ENCODE data around the gene A1BG.
A peak's percentile ranks its signal among the peaks of the same experiment; 100 is the strongest.
"Not testable (repeated sequence)": the region's sequence is repeated elsewhere in the genome, so short reads cannot be mapped to it uniquely, and the experiment has no call there.

The A1BG gene

GRCh38 chr19:58381460-58382212, 28.3 kb upstream of the A1BG start:
- H3K27me3 ChIP-seq (ENCODE audit: control insufficient read depth, insufficient read depth, low read length) = no peaks in the 10 kb centered on the region
- peak overlapping the region; percentile 80 for H3K9ac ChIP-seq (ENCODE audit: low read length)
- H3K4me3 ChIP-seq (ENCODE audit: low read length) = peak overlapping the region; percentile 34
- no peaks in the 10 kb centered on the region for H3K36me3 ChIP-seq (ENCODE audit: control insufficient read depth, insufficient read depth, low read length)
- H3K4me1 ChIP-seq (ENCODE audit: control insufficient read depth, insufficient read depth, low read length) = peaks cover 30% of the 10 kb centered on the region
- H3K9me3 ChIP-seq (ENCODE audit: control insufficient read depth, low read length) = no peaks in the 10 kb centered on the region

GRCh38 chr19:58380662-58381459, 27.6 kb upstream of the A1BG start, which contains the start of gene ZNF837:
Gene ZNF837 (minus strand): TSS chr19:58381030. CDS start chr19:58369332, 11,698 bp downstream.
- Histone ChIP-seq H3K4me3 (ENCODE audit: low read length) (peak within 1 kb of the TSS; percentile 34), H3K9me3 (ENCODE audit: control insufficient read depth, low read length) (no peaks in the 10 kb centered on the region), H3K27me3 (ENCODE audit: control insufficient read depth, insufficient read depth, low read length) (no peaks in the 10 kb centered on the region), H3K4me1 (ENCODE audit: control insufficient read depth, insufficient read depth, low read length) (peaks cover 24% of the 10 kb centered on the region), H3K36me3 (ENCODE audit: control insufficient read depth, insufficient read depth, low read length) (no peaks in the 10 kb centered on the region), H3K9ac (ENCODE audit: low read length) (peak within 1 kb of the TSS; percentile 80)

- Histone ChIP-seq H3K4me1 (ENCODE audit: control insufficient read depth, insufficient read depth, low read length) (peaks cover 17% of the 10 kb centered on the region), H3K9me3 (ENCODE audit: control insufficient read depth, low read length) (no peaks in the 10 kb centered on the region), H3K4me3 (ENCODE audit: low read length) (peak overlapping the region; percentile 34), H3K27me3 (ENCODE audit: control insufficient read depth, insufficient read depth, low read length) (no peaks in the 10 kb centered on the region), H3K36me3 (ENCODE audit: control insufficient read depth, insufficient read depth, low read length) (no peaks in the 10 kb centered on the region), H3K9ac (ENCODE audit: low read length) (peak overlapping the region; percentile 45)
These were observed 26.9 kb upstream of the A1BG start for GRCh38 chr19:58380037-58380661.

GRCh38 chr19:58379246-58379645, 26.0 kb upstream of the A1BG start:
- no peak overlapping the region for H3K4me3 ChIP-seq (ENCODE audit: low read length)
- H3K4me1 ChIP-seq (ENCODE audit: control insufficient read depth, insufficient read depth, low read length) = peaks cover 15% of the 10 kb centered on the region
- no peak overlapping the region for H3K9ac ChIP-seq (ENCODE audit: low read length)
- no peaks in the 10 kb centered on the region for H3K36me3 ChIP-seq (ENCODE audit: control insufficient read depth, insufficient read depth, low read length)
- H3K9me3 ChIP-seq (ENCODE audit: control insufficient read depth, low read length) = no peaks in the 10 kb centered on the region
- H3K27me3 ChIP-seq (ENCODE audit: control insufficient read depth, insufficient read depth, low read length) = no peaks in the 10 kb centered on the region

- not testable (repeated sequence) for H3K4me3 ChIP-seq (ENCODE audit: low read length); H3K9ac ChIP-seq (ENCODE audit: low read length); H3K4me1 ChIP-seq (ENCODE audit: control insufficient read depth, insufficient read depth, low read length); H3K9me3 ChIP-seq (ENCODE audit: control insufficient read depth, low read length); H3K27me3 ChIP-seq (ENCODE audit: control insufficient read depth, insufficient read depth, low read length); H3K36me3 ChIP-seq (ENCODE audit: control insufficient read depth, insufficient read depth, low read length)
These were observed 23.4 kb upstream of the A1BG start for GRCh38 chr19:58376724-58377123.

- Histone ChIP-seq H3K9ac (ENCODE audit: low read length) (no peak overlapping the region), H3K36me3 (ENCODE audit: control insufficient read depth, insufficient read depth, low read length) (no peaks in the 10 kb centered on the region), H3K4me1 (ENCODE audit: control insufficient read depth, insufficient read depth, low read length) (no peaks in the 10 kb centered on the region), H3K27me3 (ENCODE audit: control insufficient read depth, insufficient read depth, low read length) (no peaks in the 10 kb centered on the region), H3K9me3 (ENCODE audit: control insufficient read depth, low read length) (no peaks in the 10 kb centered on the region), H3K4me3 (ENCODE audit: low read length) (no peak overlapping the region)
These were observed 20.9 kb upstream of the A1BG start for GRCh38 chr19:58374200-58374599.

- Histone ChIP-seq H3K27me3 (ENCODE audit: control insufficient read depth, insufficient read depth, low read length) (no peaks in the 10 kb centered on the region), H3K36me3 (ENCODE audit: control insufficient read depth, insufficient read depth, low read length) (no peaks in the 10 kb centered on the region), H3K4me3 (ENCODE audit: low read length) (no peak overlapping the region)
These were observed 19.2 kb upstream of the A1BG start for GRCh38 chr19:58372311-58373133.

GRCh38 chr19:58368561-58369360, 15.5 kb upstream of the A1BG start:
- Histone ChIP-seq H3K36me3 (ENCODE audit: control insufficient read depth, insufficient read depth, low read length) (no peaks in the 10 kb centered on the region), H3K27me3 (ENCODE audit: control insufficient read depth, insufficient read depth, low read length) (no peaks in the 10 kb centered on the region), H3K4me3 (ENCODE audit: low read length) (no peak overlapping the region), H3K9me3 (ENCODE audit: control insufficient read depth, low read length) (no peaks in the 10 kb centered on the region), H3K9ac (ENCODE audit: low read length) (no peak overlapping the region), H3K4me1 (ENCODE audit: control insufficient read depth, insufficient read depth, low read length) (no peaks in the 10 kb centered on the region)

More at GRCh38 chr19:58372311-58373133, 19.2 kb upstream of the A1BG start:
- Histone ChIP-seq H3K9me3 (ENCODE audit: control insufficient read depth, low read length) (no peaks in the 10 kb centered on the region), H3K4me1 (ENCODE audit: control insufficient read depth, insufficient read depth, low read length) (no peaks in the 10 kb centered on the region), H3K9ac (ENCODE audit: low read length) (no peak overlapping the region)

- no peak overlapping the region for H3K4me3 ChIP-seq (ENCODE audit: low read length)
- H3K27me3 ChIP-seq (ENCODE audit: control insufficient read depth, insufficient read depth, low read length) = no peaks in the 10 kb centered on the region
- H3K36me3 ChIP-seq (ENCODE audit: control insufficient read depth, insufficient read depth, low read length) = no peaks in the 10 kb centered on the region
- no peak overlapping the region for H3K9ac ChIP-seq (ENCODE audit: low read length)
- H3K4me1 ChIP-seq (ENCODE audit: control insufficient read depth, insufficient read depth, low read length) = no peaks in the 10 kb centered on the region
- no peaks in the 10 kb centered on the region for H3K9me3 ChIP-seq (ENCODE audit: control insufficient read depth, low read length)
These were observed 14.6 kb upstream of the A1BG start for GRCh38 chr19:58367698-58368454.

- no peaks in the 10 kb centered on the region for H3K27me3 ChIP-seq (ENCODE audit: control insufficient read depth, insufficient read depth, low read length)
- H3K4me3 ChIP-seq (ENCODE audit: low read length) = no peak overlapping the region
- no peaks in the 10 kb centered on the region for H3K36me3 ChIP-seq (ENCODE audit: control insufficient read depth, insufficient read depth, low read length)
- H3K4me1 ChIP-seq (ENCODE audit: control insufficient read depth, insufficient read depth, low read length) = peaks cover 2% of the 10 kb centered on the region
- H3K9ac ChIP-seq (ENCODE audit: low read length) = no peak overlapping the region
- H3K9me3 ChIP-seq (ENCODE audit: control insufficient read depth, low read length) = no peaks in the 10 kb centered on the region
These were observed 13.5 kb upstream of the A1BG start for GRCh38 chr19:58366585-58367430.

Measured in mucosa of stomach (tissue), 1 donor.